Measurements from ENCODE around the gene TRAF1. TPM values are rescaled to one million over a fixed set of nuclear protein-coding genes. Genes with fewer than 3 reads are reported as not detected.

TRAF1 gene
- total RNA-seq, 2 experiments from 2014 or later = 60.3 to 61.7 TPM

DNA sequence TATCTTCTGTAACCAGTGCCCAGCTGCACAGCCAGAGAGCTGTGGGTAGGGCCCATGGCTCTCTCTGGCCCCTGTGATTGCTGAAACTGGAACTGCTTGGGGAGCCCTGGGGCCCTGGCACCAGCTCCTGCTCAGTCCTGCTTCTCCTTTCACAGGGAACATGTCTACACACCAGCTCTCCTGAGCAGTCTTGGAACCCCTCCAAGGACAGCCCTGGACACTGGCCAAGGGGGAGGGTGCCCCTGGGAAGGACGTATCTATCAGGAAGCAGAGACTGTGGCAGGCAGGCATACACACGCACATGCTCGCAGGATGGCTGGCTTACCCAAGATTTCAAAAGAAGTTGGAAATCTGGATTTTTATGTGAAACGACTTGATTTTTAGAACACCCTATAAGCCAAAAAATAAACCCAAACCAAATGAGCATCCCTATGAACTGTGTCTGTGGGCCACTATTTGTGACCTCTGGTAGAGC, 8.8 kb upstream of the TRAF1 start:
- Histone ChIP-seq H3K9me3 (ENCODE audit: control insufficient read depth in 1 of 2, insufficient read depth in 1 of 2, low read length in 2 of 2) (no peaks in the 10 kb centered on the region), H3K27ac (ENCODE audit: low read depth in 1 of 2, low read length in 2 of 2) (peak overlapping the region; percentile 45 to 100), H3K4me3 (ENCODE audit: low read length) (no peak overlapping the region), H3K27me3 (ENCODE audit: control insufficient read depth in 1 of 2, insufficient read depth in 2 of 2, low read length in 2 of 2) (no peaks in the 10 kb centered on the region), H3K36me3 (ENCODE audit: insufficient read depth, low read length) (no peaks in the 10 kb centered on the region), H3K4me1 (ENCODE audit: insufficient read depth, low read length) (peaks cover 64% of the 10 kb centered on the region)
- ATAC-seq (ENCODE audit: poor library complexity) = no peak
- Mint-ChIP-seq H3K4me3 (peak overlapping the region; percentile 46), H3K4me1 (ENCODE audit: low read depth) (peaks cover 63% of the 10 kb centered on the region), H3K36me3 (ENCODE audit: low read depth) (no peaks in the 10 kb centered on the region), H3K9me3 (no peaks in the 10 kb centered on the region), H3K27ac (peak overlapping the region; percentile 100), H3K27me3 (no peaks in the 10 kb centered on the region)
- DNase-seq = peak in 5 of 14 experiments; percentile 18 to 67 (median 37)
- TF ChIP-seq, protein P1, sequence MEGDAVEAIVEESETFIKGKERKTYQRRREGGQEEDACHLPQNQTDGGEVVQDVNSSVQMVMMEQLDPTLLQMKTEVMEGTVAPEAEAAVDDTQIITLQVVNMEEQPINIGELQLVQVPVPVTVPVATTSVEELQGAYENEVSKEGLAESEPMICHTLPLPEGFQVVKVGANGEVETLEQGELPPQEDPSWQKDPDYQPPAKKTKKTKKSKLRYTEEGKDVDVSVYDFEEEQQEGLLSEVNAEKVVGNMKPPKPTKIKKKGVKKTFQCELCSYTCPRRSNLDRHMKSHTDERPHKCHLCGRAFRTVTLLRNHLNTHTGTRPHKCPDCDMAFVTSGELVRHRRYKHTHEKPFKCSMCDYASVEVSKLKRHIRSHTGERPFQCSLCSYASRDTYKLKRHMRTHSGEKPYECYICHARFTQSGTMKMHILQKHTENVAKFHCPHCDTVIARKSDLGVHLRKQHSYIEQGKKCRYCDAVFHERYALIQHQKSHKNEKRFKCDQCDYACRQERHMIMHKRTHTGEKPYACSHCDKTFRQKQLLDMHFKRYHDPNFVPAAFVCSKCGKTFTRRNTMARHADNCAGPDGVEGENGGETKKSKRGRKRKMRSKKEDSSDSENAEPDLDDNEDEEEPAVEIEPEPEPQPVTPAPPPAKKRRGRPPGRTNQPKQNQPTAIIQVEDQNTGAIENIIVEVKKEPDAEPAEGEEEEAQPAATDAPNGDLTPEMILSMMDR (IDR thresholded peaks at IDR 0.05) = no peak
- CTCF ChIA-PET = interaction anchor here (0.9 to 4.4 kb wide), 10 partner anchors 9 to 89 kb away, joined by 3 to 35 read pairs (median 8); no protein-coding TSS in a partner anchor
- intact Hi-C loops (cut with DNase I, micrococcal nuclease) = loop anchor here (5.0 kb wide), 1 partner anchor 137 kb away; the partner anchor contains the start of gene CNTRL (in 2 of the 2)
- POLR2A ChIA-PET = interaction anchor here (0.6 to 21.8 kb wide), 12 partner anchors 8 to 143 kb away, joined by 3 to 1343 read pairs (median 8); partner anchors contain the start of genes FBXW2, PHF19, PSMD5 and TRAF1

- POLR2A ChIA-PET = interaction anchor here (0.6 to 21.8 kb wide), 5 partner anchors 34 to 141 kb away, joined by 3 to 1343 read pairs (median 5); partner anchors contain the start of genes FBXW2 and PHF19
- H3K4me1 ChIP-seq (ENCODE audit: insufficient read depth, low read length) = peaks cover 75% of the 10 kb centered on the region
- DNase-seq (peak in 2 of 14 experiments; percentile 44 to 45), ATAC-seq (ENCODE audit: poor library complexity) (no peak)
- intact Hi-C loops (cut with DNase I, micrococcal nuclease) = loop anchor here in 1 of 2 experiments (5.0 kb wide), 1 partner anchor 48 kb away; no protein-coding TSS in a partner anchor
- no peak overlapping the region for H3K4me3 Mint-ChIP-seq
- peak overlapping the region; percentile 100 for H3K27ac Mint-ChIP-seq
- no peaks in the 10 kb centered on the region for H3K9me3 Mint-ChIP-seq
- H3K36me3 Mint-ChIP-seq (ENCODE audit: low read depth) = no peaks in the 10 kb centered on the region
- H3K27ac ChIP-seq (ENCODE audit: low read depth in 1 of 2, low read length in 2 of 2) = peak overlapping the region; percentile 97 to 100
- no peaks in the 10 kb centered on the region for H3K27me3 Mint-ChIP-seq
- no peaks in the 10 kb centered on the region for H3K27me3 ChIP-seq (ENCODE audit: control insufficient read depth in 1 of 2, insufficient read depth in 2 of 2, low read length in 2 of 2)
- peaks cover 74% of the 10 kb centered on the region for H3K4me1 Mint-ChIP-seq (ENCODE audit: low read depth)
- H3K36me3 ChIP-seq (ENCODE audit: insufficient read depth, low read length) = no peaks in the 10 kb centered on the region
- CTCF ChIA-PET = no interaction called here
- no peak overlapping the region for H3K4me3 ChIP-seq (ENCODE audit: low read length)
- TF ChIP-seq, protein P1 (IDR thresholded peaks at IDR 0.05) = no peak
- no peaks in the 10 kb centered on the region for H3K9me3 ChIP-seq (ENCODE audit: control insufficient read depth in 1 of 2, insufficient read depth in 1 of 2, low read length in 2 of 2)
These were observed 7.7 kb upstream of the TRAF1 start for GRCh38 chr9:120934281-120934680.

DNA sequence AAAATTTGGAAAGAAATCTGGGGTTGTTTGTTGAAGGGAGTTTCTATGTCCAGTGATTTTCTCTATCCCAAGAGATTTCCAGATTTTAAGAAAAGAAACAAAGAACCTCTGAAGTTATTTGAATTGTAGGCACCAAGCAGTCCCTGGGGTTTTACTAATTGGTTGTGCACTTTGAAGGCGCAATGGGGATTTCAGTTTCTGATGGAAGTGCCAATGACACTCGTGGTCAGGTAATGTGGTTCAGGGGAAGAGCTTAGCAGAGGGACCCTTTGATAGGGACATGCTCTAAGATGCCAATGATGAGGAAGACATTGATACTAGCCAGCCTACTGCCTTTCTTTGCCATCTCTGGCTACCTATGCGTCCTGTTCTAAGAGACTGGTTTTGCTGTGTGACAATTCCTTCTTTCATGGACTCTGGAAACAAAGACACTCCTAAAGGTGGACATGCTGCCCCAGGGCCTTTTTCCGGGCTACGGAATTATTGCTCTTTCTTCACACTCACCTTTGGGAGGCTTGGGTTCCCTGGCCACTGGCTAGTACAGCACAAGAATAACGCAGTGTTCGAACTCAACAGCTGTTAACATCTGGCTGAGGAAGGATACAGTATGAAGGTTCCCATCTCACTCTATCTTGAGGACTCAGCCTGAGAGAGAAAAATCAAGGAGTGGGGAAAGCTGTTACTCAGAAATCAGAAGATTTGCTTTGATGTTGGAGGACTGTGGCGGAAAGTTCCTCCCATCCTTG, 6.9 kb upstream of the TRAF1 start:
- TF ChIP-seq, protein P1 (IDR thresholded peaks at IDR 0.05) = no peak
- Mint-ChIP-seq H3K36me3 (ENCODE audit: low read depth) (no peaks in the 10 kb centered on the region), H3K4me3 (no peak overlapping the region), H3K9me3 (no peaks in the 10 kb centered on the region), H3K27ac (peak overlapping the region; percentile 100), H3K4me1 (ENCODE audit: low read depth) (peaks cover 76% of the 10 kb centered on the region), H3K27me3 (no peaks in the 10 kb centered on the region)
- POLR2A ChIA-PET = interaction anchor here (0.7 to 21.8 kb wide), 5 partner anchors 33 to 140 kb away, joined by 3 to 1343 read pairs (median 6); partner anchors contain the start of genes FBXW2 and PHF19
- ATAC-seq (ENCODE audit: poor library complexity) = no peak
- CTCF ChIA-PET = interaction anchor here (1.1 to 1.4 kb wide), 2 partner anchors 64 to 66 kb away, joined by 3 read pairs; no protein-coding TSS in a partner anchor
- Histone ChIP-seq H3K27ac (ENCODE audit: low read depth in 1 of 2, low read length in 2 of 2) (peak overlapping the region; percentile 97 to 100), H3K27me3 (ENCODE audit: control insufficient read depth in 1 of 2, insufficient read depth in 2 of 2, low read length in 2 of 2) (no peaks in the 10 kb centered on the region), H3K36me3 (ENCODE audit: insufficient read depth, low read length) (no peaks in the 10 kb centered on the region), H3K4me3 (ENCODE audit: low read length) (no peak overlapping the region), H3K4me1 (ENCODE audit: insufficient read depth, low read length) (peaks cover 79% of the 10 kb centered on the region), H3K9me3 (ENCODE audit: control insufficient read depth in 1 of 2, insufficient read depth in 1 of 2, low read length in 2 of 2) (no peaks in the 10 kb centered on the region)
- intact Hi-C loops (cut with DNase I, micrococcal nuclease) = loop anchor here in 1 of 2 experiments (5.0 kb wide), 1 partner anchor 49 kb away; no protein-coding TSS in a partner anchor
- peak in 2 of 14 experiments; percentile 34 to 42 for DNase-seq

Measured in CD4-positive, alpha-beta T cell (primary cell).